ENCODE measurements around the gene SH3D19. TPM values are rescaled to one million over a fixed set of nuclear protein-coding genes. Genes with fewer than 3 reads are reported as not detected.

Gene SH3D19
- total and polyA plus RNA-seq, 4 donors: 22.1 to 69.2 (median 50.8) TPM

DNA sequence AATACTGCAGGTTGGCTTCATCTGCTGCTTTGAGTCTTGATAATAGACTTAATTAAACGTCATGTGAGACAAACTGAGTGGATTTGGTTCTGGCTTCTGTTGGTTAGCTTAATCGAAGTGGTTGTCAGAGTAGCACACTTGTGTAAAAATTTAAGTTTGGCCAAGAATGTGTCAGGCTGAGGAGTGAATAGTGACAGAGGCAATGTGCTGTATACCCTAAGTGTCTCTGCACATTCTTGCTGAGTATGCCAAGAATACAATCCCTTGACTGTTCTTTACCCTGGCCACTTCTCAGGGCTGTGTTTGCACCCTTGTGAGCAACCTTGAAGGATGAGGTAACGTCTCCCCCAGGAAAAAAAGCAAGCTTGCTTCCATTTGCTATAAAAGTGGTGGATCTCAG, 211.1 kb downstream of the SH3D19 start:
- H3K4me1 ChIP-seq (ENCODE audit: control insufficient read depth in 5 of 5, insufficient read depth in 5 of 5, low read length in 5 of 5): peaks cover 0 to 16% (median 11%) of the 10 kb centered on the region in 5 donors
- no peaks in the 10 kb centered on the region for H3K9me3 ChIP-seq (ENCODE audit: control insufficient read depth in 4 of 4, insufficient read depth in 3 of 4, low read length in 3 of 4)
- H3K27me3 ChIP-seq (ENCODE audit: control insufficient read depth in 3 of 3, insufficient read depth in 3 of 3, low read length in 2 of 3): no peaks in the 10 kb centered on the region
- H3K4me3 ChIP-seq: no peak overlapping the region
- TF ChIP-seq, protein P1, sequence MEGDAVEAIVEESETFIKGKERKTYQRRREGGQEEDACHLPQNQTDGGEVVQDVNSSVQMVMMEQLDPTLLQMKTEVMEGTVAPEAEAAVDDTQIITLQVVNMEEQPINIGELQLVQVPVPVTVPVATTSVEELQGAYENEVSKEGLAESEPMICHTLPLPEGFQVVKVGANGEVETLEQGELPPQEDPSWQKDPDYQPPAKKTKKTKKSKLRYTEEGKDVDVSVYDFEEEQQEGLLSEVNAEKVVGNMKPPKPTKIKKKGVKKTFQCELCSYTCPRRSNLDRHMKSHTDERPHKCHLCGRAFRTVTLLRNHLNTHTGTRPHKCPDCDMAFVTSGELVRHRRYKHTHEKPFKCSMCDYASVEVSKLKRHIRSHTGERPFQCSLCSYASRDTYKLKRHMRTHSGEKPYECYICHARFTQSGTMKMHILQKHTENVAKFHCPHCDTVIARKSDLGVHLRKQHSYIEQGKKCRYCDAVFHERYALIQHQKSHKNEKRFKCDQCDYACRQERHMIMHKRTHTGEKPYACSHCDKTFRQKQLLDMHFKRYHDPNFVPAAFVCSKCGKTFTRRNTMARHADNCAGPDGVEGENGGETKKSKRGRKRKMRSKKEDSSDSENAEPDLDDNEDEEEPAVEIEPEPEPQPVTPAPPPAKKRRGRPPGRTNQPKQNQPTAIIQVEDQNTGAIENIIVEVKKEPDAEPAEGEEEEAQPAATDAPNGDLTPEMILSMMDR (IDR thresholded peaks at IDR 0.05; ENCODE audit: control extremely low read depth, extremely low read depth): no peak
- peak overlapping the region in 1 of 2 donors; percentile 26 for H3K9ac ChIP-seq (ENCODE audit: insufficient read depth in 1 of 2, low read length in 2 of 2)
- DNase-seq (peak; percentile 71 to 91 (median 89)), ATAC-seq (ENCODE audit: insufficient read depth, low FRiP score) (no peak)
- H3K36me3 ChIP-seq (ENCODE audit: control insufficient read depth in 4 of 4, insufficient read depth in 4 of 4, low read length in 4 of 4): peaks cover 5 to 12% (median 10%) of the 10 kb centered on the region in 4 donors
- H3K27ac ChIP-seq (ENCODE audit: low read depth in 1 of 2, low read length in 1 of 2): peak overlapping the region in 1 of 2 donors; percentile 69
- 59 to 82% methylated on average over 3 of the region's 3 CpGs for WGBS, 2 donors

DNA sequence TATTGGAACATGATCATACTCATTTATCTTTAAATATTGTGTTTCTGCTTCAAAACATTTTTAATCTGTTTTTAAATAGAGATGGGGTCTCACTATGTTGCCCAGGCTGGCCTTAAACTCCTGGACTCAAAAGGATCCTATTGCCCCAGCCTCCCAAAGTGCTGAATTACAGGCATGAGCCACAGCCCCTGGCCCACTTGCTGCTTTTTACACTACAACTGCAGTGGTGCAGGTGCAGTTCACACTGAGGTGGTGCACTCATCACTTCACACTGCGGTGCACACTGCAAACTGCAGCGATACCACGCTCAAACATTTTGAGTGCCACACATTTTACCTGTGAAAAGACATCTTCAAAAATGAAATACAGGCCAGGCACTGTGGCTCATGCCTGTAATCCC, 215.2 kb downstream of the SH3D19 start:
- H3K9me3 ChIP-seq (ENCODE audit: control insufficient read depth in 4 of 4, insufficient read depth in 3 of 4, low read length in 3 of 4): no peaks in the 10 kb centered on the region
- no peak for ATAC-seq (ENCODE audit: insufficient read depth, low FRiP score)
- TF ChIP-seq, protein P1 (IDR thresholded peaks at IDR 0.05; ENCODE audit: control extremely low read depth, extremely low read depth): no peak
- WGBS, 2 donors: 98 to 99% methylated on average over 3 of the region's 3 CpGs
- H3K4me3 ChIP-seq: no peak overlapping the region
- H3K27ac ChIP-seq (ENCODE audit: low read depth in 1 of 2, low read length in 1 of 2): no peak overlapping the region
- peaks cover 12 to 28% (median 19%) of the 10 kb centered on the region in 4 donors for H3K36me3 ChIP-seq (ENCODE audit: control insufficient read depth in 4 of 4, insufficient read depth in 4 of 4, low read length in 4 of 4)
- no peak for DNase-seq
- H3K4me1 ChIP-seq (ENCODE audit: control insufficient read depth in 5 of 5, insufficient read depth in 5 of 5, low read length in 5 of 5): peaks cover 0 to 16% (median 11%) of the 10 kb centered on the region in 5 donors
- H3K9ac ChIP-seq (ENCODE audit: insufficient read depth in 1 of 2, low read length in 2 of 2): no peak overlapping the region
- H3K27me3 ChIP-seq (ENCODE audit: control insufficient read depth in 3 of 3, insufficient read depth in 3 of 3, low read length in 2 of 3): no peaks in the 10 kb centered on the region

DNA sequence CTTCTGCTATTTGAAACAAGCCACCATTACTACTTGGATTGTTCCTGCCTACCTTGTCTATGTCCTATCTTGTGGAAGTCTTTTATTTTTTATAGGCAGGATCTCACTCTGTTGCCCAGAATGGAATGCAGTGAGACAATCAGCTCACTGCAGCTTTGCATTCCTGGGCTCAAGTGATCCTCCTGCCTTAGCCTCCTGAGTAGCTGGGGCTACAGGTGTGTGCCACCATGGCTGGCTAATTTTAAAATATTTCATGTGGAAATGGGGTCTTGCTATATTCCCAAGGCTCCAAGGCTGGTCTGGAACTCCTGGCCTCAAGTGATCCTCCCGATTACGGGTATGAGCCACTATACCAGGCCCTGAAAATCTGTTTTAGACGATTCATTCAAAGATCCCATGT, 218.3 kb downstream of the SH3D19 start:
- Histone ChIP-seq H3K27ac (ENCODE audit: low read depth in 1 of 2, low read length in 1 of 2) (no peak overlapping the region), H3K4me3 (no peak overlapping the region), H3K4me1 (ENCODE audit: control insufficient read depth in 5 of 5, insufficient read depth in 5 of 5, low read length in 5 of 5) (peaks cover 0 to 5% (median 0%) of the 10 kb centered on the region in 5 donors), H3K27me3 (ENCODE audit: control insufficient read depth in 3 of 3, insufficient read depth in 3 of 3, low read length in 2 of 3) (no peaks in the 10 kb centered on the region), H3K36me3 (ENCODE audit: control insufficient read depth in 4 of 4, insufficient read depth in 4 of 4, low read length in 4 of 4) (peaks cover 25 to 42% (median 29%) of the 10 kb centered on the region in 4 donors), H3K9ac (ENCODE audit: insufficient read depth in 1 of 2, low read length in 2 of 2) (no peak overlapping the region), H3K9me3 (ENCODE audit: control insufficient read depth in 4 of 4, insufficient read depth in 3 of 4, low read length in 3 of 4) (no peaks in the 10 kb centered on the region)
- ATAC-seq (ENCODE audit: insufficient read depth, low FRiP score): no peak
- WGBS, 2 donors: 96 to 99% methylated on average over 3 of the region's 3 CpGs
- DNase-seq: no peak
- TF ChIP-seq, protein P1 (IDR thresholded peaks at IDR 0.05; ENCODE audit: control extremely low read depth, extremely low read depth): no peak

Measured in lung (tissue), 12 donors.